GM12865 (cell line): ENCODE results near the gene CA12.

ENCODE experiments used
- DNase-seq: peaks from one replicate; pipeline ENCODE4 v3.0.0; 2010; ENCODE audit warnings: low read depth
- H3K4me3 ChIP-seq: 2 replicates; pipeline ENCODE4 v1.5.1; 2011; ENCODE audit warnings: mild to moderate bottlenecking, low read depth, low read length, control low read depth
- TF ChIP-seq, protein P1 (sequence below): IDR thresholded peaks from 2 replicates; pipeline ENCODE4 v1.5.1; 2011; ENCODE audit warnings: low read length, control low read depth, low read depth, inconsistent platforms; ENCODE audit not compliant: insufficient read depth; ENCODE audit errors: missing control alignments

Gene CA12

DNA sequence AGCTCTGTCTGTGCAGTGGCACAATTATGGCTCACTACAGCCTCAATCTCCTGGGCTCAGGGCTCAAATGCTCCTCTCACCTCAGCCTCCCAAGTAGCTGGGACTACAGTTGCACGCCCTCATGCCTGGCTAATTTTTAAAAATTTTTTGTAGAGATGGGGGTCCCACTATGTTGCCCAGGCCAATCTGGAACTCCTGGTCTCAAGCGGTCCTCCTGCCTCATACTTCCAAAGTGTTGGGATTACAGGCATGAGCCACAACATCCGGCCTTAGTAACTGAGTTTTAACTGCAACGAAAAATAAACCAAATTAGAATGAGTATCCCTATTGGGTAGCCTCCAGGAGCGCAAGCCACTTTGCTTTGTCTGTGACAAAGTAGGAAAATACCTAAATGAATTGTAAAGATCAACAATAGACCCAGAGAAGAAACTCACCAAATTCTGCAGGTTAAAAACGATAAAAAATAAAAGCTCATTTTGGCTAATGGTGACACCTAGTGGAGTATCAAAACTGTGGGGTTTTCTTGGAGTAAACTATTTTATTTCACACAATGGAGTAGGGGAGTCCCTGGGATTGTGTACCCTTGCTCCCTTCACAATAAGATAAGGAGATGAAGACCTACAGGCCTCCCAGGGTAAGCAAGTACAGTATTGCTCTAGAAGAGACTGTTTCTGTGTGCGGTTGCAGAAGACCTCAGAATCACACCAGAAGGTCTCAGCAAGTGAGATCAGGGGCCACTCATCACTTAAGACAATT is 21.0 kb upstream of the CA12 start:
- no peak overlapping the region for H3K4me3 ChIP-seq
- DNase-seq = peak; percentile 30
- TF ChIP-seq, protein P1, sequence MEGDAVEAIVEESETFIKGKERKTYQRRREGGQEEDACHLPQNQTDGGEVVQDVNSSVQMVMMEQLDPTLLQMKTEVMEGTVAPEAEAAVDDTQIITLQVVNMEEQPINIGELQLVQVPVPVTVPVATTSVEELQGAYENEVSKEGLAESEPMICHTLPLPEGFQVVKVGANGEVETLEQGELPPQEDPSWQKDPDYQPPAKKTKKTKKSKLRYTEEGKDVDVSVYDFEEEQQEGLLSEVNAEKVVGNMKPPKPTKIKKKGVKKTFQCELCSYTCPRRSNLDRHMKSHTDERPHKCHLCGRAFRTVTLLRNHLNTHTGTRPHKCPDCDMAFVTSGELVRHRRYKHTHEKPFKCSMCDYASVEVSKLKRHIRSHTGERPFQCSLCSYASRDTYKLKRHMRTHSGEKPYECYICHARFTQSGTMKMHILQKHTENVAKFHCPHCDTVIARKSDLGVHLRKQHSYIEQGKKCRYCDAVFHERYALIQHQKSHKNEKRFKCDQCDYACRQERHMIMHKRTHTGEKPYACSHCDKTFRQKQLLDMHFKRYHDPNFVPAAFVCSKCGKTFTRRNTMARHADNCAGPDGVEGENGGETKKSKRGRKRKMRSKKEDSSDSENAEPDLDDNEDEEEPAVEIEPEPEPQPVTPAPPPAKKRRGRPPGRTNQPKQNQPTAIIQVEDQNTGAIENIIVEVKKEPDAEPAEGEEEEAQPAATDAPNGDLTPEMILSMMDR = peak; percentile 44

DNA sequence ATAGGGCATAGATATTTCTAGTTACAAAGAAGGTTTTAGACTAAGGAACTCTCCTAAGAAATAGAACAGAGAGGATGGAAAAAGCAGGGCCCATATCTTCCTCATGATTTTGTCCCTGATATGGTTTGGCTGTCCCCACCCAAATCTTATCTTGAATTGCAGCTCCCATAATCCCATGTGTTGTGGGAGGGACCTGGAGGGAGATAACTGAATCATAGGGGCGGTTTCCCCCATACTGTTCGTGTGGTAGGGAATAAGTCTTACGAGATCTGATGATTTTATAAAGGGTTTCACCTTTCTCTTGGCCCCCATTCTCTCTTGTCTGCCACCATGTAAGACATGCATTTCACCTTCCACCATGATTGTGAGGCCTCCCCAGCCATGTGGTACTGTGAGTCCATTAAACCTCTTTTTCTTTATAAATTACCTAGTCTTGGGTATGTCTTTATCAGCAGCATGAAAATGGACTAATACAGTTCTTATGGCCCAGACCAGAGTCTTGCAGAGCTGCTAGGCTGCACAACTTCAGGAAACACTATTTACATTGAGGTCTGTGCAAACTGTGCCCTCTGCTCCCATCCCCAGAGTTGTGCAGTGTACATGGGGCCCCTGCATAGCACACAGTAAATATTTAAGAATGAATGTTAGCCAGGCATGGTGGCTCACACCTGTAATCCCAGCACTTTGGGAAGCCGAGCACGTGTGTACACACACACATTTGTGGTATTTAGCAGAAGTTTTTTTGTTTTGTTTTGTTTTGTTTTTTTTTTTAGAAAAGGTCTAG is 20.3 kb upstream of the CA12 start:
- TF ChIP-seq, protein P1 = no peak
- no peak overlapping the region for H3K4me3 ChIP-seq
- DNase-seq = no peak

DNA sequence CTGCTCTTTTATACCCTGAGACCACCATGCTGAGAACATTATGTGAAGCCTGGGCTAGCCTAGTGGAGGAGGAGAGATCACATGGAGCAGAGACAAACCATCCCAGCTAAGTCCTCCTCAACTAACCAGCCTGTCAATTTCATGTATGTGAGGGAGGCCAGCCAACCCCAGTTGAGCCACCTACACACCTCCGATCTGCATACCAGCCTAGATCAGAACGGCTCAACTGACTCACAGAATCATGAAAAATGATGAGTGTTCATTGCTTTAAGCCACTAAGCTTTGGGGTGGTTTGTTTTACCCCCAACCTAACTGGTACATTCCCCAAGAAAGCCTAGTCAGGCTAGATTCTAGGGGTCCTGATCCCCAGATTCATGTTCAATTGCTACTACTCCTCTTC is 19.4 kb upstream of the CA12 start:
- TF ChIP-seq, protein P1 = no peak

DNA sequence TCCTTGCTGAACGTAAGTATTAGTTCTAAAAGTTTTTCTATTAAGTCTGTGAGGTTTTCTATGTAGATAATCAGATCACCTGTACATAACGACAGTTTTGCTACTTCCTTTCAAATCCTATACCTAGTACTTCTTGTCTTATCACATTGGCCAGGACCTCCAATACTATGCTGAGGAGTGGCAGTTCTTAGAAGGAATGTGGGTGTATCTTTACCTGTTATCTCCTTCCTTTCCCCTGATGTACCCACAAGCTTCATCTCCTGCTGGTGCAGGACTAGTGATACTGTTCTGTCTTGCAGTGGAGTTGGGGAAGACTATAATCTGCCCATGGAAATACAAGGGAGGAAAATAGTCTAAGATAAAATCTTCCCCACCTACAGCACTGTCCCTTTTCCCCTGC is 16.8 kb upstream of the CA12 start:
- TF ChIP-seq, protein P1 = no peak
- no peak for DNase-seq
- no peak overlapping the region for H3K4me3 ChIP-seq

More for the DNA sequence above, 19.4 kb upstream of the CA12 start:
- no peak overlapping the region for H3K4me3 ChIP-seq
- DNase-seq = no peak

DNA sequence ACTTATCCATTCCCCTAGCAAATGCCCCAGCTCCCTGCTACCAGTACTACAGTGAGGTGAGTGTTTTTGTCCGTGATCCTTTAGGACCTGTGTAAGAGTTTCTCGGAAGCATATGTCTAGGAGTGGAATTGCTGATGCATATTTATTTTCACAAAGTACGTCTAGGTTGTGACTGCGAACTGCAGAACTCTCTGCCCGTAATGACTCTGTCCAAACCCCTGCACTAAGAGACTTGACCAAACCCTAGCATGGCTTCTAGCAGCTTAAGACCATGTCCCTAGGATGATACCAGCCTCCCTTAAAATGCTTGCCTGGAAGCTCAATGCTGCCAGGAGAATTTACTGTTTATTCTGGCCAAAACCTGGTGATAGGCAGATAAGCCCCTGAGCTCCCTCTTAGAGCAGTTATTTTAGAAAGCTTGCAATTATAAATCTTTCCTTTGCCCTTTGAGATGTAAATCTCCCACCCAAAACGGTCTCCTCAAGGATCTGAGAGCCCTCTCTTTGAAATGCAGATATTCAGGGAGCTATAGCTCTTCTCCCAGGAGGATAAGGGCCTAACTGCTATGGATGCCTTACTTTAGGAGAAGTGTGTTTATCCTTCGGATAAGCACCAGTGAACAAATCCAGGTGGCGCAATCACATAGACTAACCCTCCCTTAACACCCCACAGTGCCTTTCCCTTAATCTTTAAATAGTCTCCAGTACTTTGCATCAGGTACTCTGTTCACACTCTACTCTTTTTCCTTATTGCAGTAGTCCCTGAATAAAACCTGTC is 14.7 kb upstream of the CA12 start:
- DNase-seq = no peak
- H3K4me3 ChIP-seq = no peak overlapping the region
- TF ChIP-seq, protein P1 = no peak

GRCh38 chr15:63395730-63396151 is 14.1 kb upstream of the CA12 start:
- H3K4me3 ChIP-seq = no peak overlapping the region
- TF ChIP-seq, protein P1 = no peak
- DNase-seq = no peak
